Kidney epithelial cell (primary cell): ENCODE data around the gene LSP1. TPM values are rescaled to one million over a fixed set of nuclear protein-coding genes. Genes with fewer than 3 reads are reported as not detected.

Source experiments
- DNase-seq: peaks from one replicate; pipeline ENCODE4 v3.0.0-alpha.2; 2010; ENCODE audit warnings: low read depth
- H3K27me3 ChIP-seq: 2 replicates; pipeline ENCODE4 v1.6.0; 2011; ENCODE audit warnings: low read length; ENCODE audit not compliant: control insufficient read depth, insufficient read depth
- H3K36me3 ChIP-seq: 2 replicates; pipeline ENCODE4 v1.5.1; 2011; ENCODE audit warnings: low read length; ENCODE audit not compliant: control insufficient read depth, insufficient read depth
- H3K4me3 ChIP-seq: 2 replicates; pipeline ENCODE4 v1.5.1; 2011; ENCODE audit warnings: low read depth, mild to moderate bottlenecking, control low read depth, low read length
- total RNA-seq: library from RNA; depleted of rRNA; stranded (reverse); fragments of >200 nt; gene quantifications from 2 replicates; pipeline ENCODE4 v1.2.3, GENCODE V29; 2015
- TF ChIP-seq, protein P1 (sequence below): IDR thresholded peaks from 2 replicates; pipeline ENCODE4 v1.5.1; 2011; ENCODE audit warnings: mild to moderate bottlenecking, moderate library complexity, low read length, control low read depth, inconsistent platforms; ENCODE audit not compliant: insufficient read depth, poor library complexity, severe bottlenecking

The LSP1 gene
- total RNA-seq, 1 donor from 2014 or later, result not detected

DNA sequence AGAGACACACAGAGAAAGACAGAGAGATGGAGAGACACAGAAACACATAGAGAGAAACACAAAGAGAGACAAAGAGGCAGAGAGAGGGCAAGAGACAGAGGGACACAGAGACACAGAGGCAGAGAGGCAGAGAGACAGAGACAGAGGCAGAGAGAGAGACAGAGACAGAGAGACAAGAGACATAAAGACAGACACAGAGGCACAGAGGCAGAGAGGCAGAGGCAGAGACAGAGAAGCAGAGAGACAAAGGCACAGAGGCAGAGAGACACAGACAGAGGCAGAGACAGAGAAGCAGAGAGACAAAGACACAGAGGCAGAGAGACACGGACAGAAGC lies 7.8 kb upstream of the LSP1 start:
- Histone ChIP-seq H3K36me3 (no peaks in the 10 kb centered on the region), H3K27me3 (peaks cover 21% of the 10 kb centered on the region), H3K4me3 (no peak overlapping the region)
- DNase-seq, result no peak
- TF ChIP-seq, protein P1, sequence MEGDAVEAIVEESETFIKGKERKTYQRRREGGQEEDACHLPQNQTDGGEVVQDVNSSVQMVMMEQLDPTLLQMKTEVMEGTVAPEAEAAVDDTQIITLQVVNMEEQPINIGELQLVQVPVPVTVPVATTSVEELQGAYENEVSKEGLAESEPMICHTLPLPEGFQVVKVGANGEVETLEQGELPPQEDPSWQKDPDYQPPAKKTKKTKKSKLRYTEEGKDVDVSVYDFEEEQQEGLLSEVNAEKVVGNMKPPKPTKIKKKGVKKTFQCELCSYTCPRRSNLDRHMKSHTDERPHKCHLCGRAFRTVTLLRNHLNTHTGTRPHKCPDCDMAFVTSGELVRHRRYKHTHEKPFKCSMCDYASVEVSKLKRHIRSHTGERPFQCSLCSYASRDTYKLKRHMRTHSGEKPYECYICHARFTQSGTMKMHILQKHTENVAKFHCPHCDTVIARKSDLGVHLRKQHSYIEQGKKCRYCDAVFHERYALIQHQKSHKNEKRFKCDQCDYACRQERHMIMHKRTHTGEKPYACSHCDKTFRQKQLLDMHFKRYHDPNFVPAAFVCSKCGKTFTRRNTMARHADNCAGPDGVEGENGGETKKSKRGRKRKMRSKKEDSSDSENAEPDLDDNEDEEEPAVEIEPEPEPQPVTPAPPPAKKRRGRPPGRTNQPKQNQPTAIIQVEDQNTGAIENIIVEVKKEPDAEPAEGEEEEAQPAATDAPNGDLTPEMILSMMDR, result no peak

DNA sequence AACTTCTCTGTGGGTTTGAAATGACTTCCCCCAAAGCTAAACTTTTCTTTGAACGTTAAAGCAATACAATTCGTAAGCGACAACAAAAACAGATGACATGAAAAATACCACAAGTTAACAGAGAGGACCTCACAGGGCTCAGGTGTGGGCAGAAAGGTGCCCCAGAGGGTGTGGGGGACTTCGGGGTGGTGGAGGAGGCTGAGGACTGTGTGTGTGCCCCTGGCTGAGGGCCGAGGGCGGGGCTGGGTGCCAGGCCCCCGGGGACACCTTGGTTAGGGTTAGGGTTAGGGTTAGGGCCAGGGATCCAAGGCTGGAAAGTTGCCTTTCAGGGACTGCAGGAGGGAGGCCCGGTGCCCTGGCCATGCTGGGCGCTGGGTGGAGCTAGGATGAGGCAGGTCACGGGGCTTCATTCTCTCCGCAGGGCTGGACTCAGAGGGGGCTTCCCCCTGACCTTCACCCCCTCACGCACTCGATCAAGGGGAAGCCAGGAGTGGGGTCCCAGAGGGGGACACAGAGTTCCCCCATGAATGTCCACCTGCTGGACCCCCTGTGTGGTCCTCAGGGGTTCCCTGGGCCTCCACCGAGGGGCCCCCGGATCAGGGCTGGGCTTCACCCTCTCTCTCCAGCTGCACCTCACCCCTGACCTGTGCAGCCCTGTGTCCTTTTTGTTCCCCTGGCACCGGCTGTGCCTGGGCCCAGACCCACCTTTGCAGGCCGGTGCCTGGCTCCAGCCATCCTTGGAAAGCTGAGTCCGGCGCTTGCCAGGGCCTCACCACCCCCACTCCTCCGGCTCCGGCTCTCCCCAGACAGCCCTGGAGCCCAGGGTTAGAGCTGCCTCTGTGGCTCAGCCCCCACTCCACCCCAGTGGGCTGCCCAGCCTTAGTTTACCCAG lies 7.1 kb upstream of the LSP1 start:
- Histone ChIP-seq H3K4me3 (no peak overlapping the region), H3K27me3 (peaks cover 21% of the 10 kb centered on the region), H3K36me3 (no peaks in the 10 kb centered on the region)
- DNase-seq, result no peak
- TF ChIP-seq, protein P1, result no peak

DNA sequence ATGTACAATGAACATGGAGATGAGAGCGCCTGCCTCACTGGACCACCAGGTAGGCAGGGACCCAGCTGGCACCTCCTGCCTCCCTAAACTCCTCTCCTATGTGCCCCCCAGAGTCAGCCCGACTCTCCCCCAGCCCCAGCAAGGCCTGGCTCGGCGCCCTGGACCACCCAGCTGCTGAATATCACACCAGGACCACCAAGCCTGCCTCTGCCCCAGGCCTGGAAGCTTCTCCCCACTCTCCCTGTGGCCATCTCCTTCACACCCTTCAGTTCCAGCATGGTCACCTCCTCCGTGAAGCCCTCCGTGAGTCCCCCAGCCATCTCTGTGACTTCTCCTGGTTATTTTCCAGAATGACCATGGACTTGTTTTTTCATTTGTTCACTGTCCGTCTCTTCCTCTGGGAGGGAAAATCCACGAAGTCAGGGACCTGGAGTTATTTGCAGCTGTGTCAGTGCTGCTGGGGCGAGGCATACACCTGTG lies 6.4 kb upstream of the LSP1 start:
- H3K36me3 ChIP-seq, result no peaks in the 10 kb centered on the region
- TF ChIP-seq, protein P1, result no peak
- no peak for DNase-seq
- peaks cover 21% of the 10 kb centered on the region for H3K27me3 ChIP-seq
- no peak overlapping the region for H3K4me3 ChIP-seq

DNA sequence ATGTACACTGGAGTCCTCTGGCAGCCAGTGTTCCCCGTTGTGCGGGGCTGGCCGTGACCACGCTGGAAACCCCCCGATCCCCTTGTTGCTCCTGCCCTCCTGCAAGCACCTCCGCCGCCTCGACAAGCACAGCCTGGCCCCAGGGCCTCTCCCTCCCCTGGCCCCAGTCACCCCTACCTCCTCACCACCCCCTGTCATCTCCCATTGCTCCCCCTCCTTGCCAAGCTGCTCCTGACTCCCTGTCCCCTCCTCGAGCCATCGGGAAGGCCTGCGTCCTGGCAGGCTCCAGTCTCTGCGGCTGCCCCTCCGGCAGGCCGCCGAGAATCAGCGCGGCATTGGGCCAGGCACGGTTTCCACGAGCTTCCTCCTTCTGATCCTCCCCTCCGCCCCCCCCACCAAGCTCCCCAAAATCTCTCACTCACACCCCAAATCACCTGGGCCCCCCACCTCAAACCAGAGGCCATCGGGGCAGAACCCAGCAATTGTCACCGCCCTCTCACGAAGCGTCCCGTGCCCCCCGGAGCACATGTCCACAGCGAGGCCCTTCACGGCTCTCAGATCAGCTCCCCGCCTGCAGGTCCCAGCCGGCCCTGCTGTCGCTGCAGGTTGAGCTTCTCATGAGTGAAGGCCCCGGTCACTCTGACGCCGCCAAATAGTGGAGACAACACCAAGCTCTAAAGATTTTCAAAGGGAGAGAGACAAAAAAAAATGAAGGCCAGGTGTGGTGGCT lies 5.7 kb upstream of the LSP1 start:
- TF ChIP-seq, protein P1, result no peak
- H3K36me3 ChIP-seq, result no peaks in the 10 kb centered on the region
- no peak for DNase-seq
- no peak overlapping the region for H3K4me3 ChIP-seq
- peaks cover 23% of the 10 kb centered on the region for H3K27me3 ChIP-seq

DNA sequence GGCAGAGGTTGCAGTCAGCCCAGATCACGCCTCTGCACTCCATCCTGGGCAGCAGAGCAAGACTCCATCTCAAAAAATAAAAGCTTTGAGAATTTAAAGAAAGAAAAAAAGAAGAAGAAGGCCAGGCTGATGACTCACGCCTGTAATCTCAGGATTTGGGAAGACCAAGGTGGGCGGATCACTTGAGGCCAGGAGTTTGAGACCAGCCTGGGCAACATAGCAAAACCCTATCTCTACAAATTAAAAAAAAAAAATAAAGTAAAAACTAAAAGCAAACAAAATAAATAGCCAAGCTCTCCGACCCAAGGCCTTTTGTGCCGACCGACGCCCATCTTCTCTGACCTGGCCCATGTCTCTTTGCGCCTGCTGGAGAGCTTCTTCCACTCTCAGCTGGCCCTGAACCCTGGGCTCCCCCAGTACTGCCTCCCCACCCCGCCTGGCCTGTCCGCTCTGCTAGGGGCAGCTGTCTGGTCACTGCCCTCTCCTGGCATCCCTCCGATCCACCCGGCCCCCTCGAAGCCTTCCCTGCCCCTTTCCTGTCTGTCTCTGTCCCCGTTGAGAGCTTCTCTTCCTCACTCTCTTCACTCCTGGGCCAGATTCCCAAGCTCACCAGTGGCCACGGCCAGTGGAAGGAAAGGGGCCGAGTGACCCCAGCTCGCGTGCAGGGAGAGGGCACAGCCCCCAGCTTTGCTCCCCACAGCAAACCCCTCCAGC lies 4.8 kb upstream of the LSP1 start:
- DNase-seq, result no peak
- Histone ChIP-seq H3K36me3 (no peaks in the 10 kb centered on the region), H3K4me3 (no peak overlapping the region), H3K27me3 (peaks cover 26% of the 10 kb centered on the region)
- TF ChIP-seq, protein P1, result no peak
